HepG2 (cell line): ENCODE measurements around the gene TMEM187. TPM values are rescaled to one million over a fixed set of nuclear protein-coding genes. Genes with fewer than 3 reads are reported as not detected.

Source experiments
- ATAC-seq: fragments of 200-7000 bp; cut with Tn5 transposase; 3 replicates; pipeline ENCODE4 v1.9.1; 2020; ENCODE audit warnings: mild to moderate bottlenecking, moderate library complexity
- BruUV-seq: library from RNA; stranded (reverse); fragments of 400-500 nt; replicated peaks from 2 replicates; lab custom pipeline; 2021; lab: Mats Ljungman, UMichigan
- CTCF ChIA-PET: fragments of 300-600 bp; formaldehyde crosslinking; extraction: SDS; loops from one replicate; lab custom pipeline; 2021; ENCODE audit warnings: low total read pairs, inconsistent platforms, low intra/inter-chr PET ratio; lab: Yijun Ruan, JAX
- POLR2A ChIA-PET: fragments of 350-600 bp; sonication (Branson Sonifier 250); formaldehyde crosslinking; loops from one replicate; lab custom pipeline; 2020; ENCODE audit warnings: antibody characterized with exemption, inconsistent platforms; lab: Yijun Ruan, JAX
- DNase-seq: peaks from one replicate; pipeline ENCODE4 v3.0.0-alpha.2; 2015; ENCODE audit warnings: low spot score
- FAIRE-seq: peaks from 3 replicates; lab custom pipeline; 2011; peaks lifted over from hg19 to GRCh38; lab: Jason Lieb, UNC
- H2AFZ ChIP-seq: one replicate; pipeline ENCODE4 v1.6.1; 2011; ENCODE audit warnings: low read length, inconsistent platforms
- H3K27ac ChIP-seq: fragments of 300-600 bp; 3 replicates; pipeline ENCODE4 v1.8.0; 2011; ENCODE audit warnings: mixed run types, mild to moderate bottlenecking, mixed read lengths, low read length, inconsistent platforms; ENCODE audit not compliant: insufficient read depth; ENCODE audit errors: extremely low read length
- H3K27me3 ChIP-seq, 2 experiments: fragments of 200-600 bp in 1 of 2; 2 replicates in 1 of 2; 3 replicates in 1 of 2; pipeline versions ENCODE4 v1.6.0 to v1.8.0; 2011; ENCODE audit warnings: low read length in 2 of 2, mild to moderate bottlenecking in 2 of 2, moderate library complexity in 2 of 2, inconsistent platforms in 1 of 2; ENCODE audit not compliant: insufficient read depth in 2 of 2, control insufficient read depth in 1 of 2
- H3K36me3 ChIP-seq, 2 experiments: fragments of 200-600 bp in 1 of 2; replicated peaks in 1 of 2; 2 replicates in 1 of 2; 3 replicates in 1 of 2; pipeline versions ENCODE4 v1.5.1 to v1.8.0; 2011; ENCODE audit warnings: low read length in 2 of 2, inconsistent platforms in 1 of 2; ENCODE audit not compliant: insufficient read depth in 2 of 2, control insufficient read depth in 1 of 2
- H3K4me1 ChIP-seq: 2 replicates; pipeline ENCODE4 v1.5.1; 2012; ENCODE audit warnings: low read length, inconsistent platforms; ENCODE audit not compliant: insufficient read depth
- H3K4me2 ChIP-seq: 2 replicates; pipeline ENCODE4 v1.6.0; 2011; ENCODE audit warnings: low read depth, low read length, inconsistent platforms
- H3K4me3 ChIP-seq, 3 experiments: fragments of 200-600 bp in 1 of 3; sonication (generic), shearing (Covaris generic) in 1 of 3; replicated peaks in 1 of 3; 2 replicates each; pipeline ENCODE4 v1.5.1; 2011 to 2016; ENCODE audit warnings: low read length in 3 of 3, inconsistent platforms in 2 of 3, low read depth in 2 of 3, mild to moderate bottlenecking in 2 of 3, control low read depth in 1 of 3, mixed read lengths in 1 of 3; ENCODE audit not compliant: insufficient read depth in 1 of 3
- H3K79me2 ChIP-seq: one replicate; pipeline ENCODE4 v1.6.1; 2011; ENCODE audit warnings: low read length, inconsistent platforms; ENCODE audit not compliant: insufficient read depth
- H3K9ac ChIP-seq: 2 replicates; pipeline ENCODE4 v1.6.0; 2011; ENCODE audit warnings: mild to moderate bottlenecking, low read depth, low read length, inconsistent platforms; ENCODE audit not compliant: insufficient read depth
- H3K9me3 ChIP-seq: 2 replicates; pipeline ENCODE4 v1.5.1; 2012; ENCODE audit warnings: mild to moderate bottlenecking, low read length
- H4K20me1 ChIP-seq: 2 replicates; pipeline ENCODE4 v1.6.0; 2011; ENCODE audit warnings: inconsistent platforms, mild to moderate bottlenecking, low read length, moderate library complexity; ENCODE audit not compliant: insufficient read depth
- ATF3 ChIP-seq: sonication (generic); formaldehyde crosslinking; IDR thresholded peaks from 2 replicates; pipeline ENCODE4 v1.4.0; 2020; ENCODE audit warnings: missing genetic modification reagents
- HNF4G ChIP-seq, 2 experiments: sonication (generic) in 1 of 2; formaldehyde crosslinking in 1 of 2; IDR thresholded peaks; 2 replicates each; pipeline versions ENCODE4 v1.4.0 to v1.6.1; 2011 to 2020; ENCODE audit warnings: borderline replicate concordance in 2 of 2, low read depth in 2 of 2, mild to moderate bottlenecking in 2 of 2, low read length in 1 of 2, missing genetic modification reagents in 1 of 2, moderate library complexity in 1 of 2
- KMT2B ChIP-seq: IDR thresholded peaks from 2 replicates; pipeline ENCODE4 v1.6.1; 2016; ENCODE audit warnings: missing genetic modification reagents, missing compliant biosample characterization
- NR1H2 ChIP-seq: sonication (generic); formaldehyde crosslinking; IDR thresholded peaks from 2 replicates; pipeline ENCODE4 v1.8.1; 2022; ENCODE audit warnings: low read depth, missing genetic modification reagents, borderline replicate concordance
- TEAD2 ChIP-seq: sonication (generic); formaldehyde crosslinking; IDR thresholded peaks from 2 replicates; pipeline ENCODE4 v1.9.0; 2021; ENCODE audit warnings: missing genetic modification reagents
- ZIK1 ChIP-seq: sonication (generic); formaldehyde crosslinking; IDR thresholded peaks from 2 replicates; pipeline ENCODE4 v1.5.0; 2020; ENCODE audit warnings: mild to moderate bottlenecking, low read depth, missing genetic modification reagents, borderline replicate concordance
- ZNF550 ChIP-seq: sonication (generic); formaldehyde crosslinking; IDR thresholded peaks from 2 replicates; pipeline ENCODE4 v1.4.0; 2020; ENCODE audit warnings: mild to moderate bottlenecking, missing genetic modification reagents, borderline replicate concordance
- ZNF766 ChIP-seq: sonication (generic); formaldehyde crosslinking; IDR thresholded peaks from 2 replicates; pipeline ENCODE4 v1.5.0; 2020; ENCODE audit warnings: missing genetic modification reagents, borderline replicate concordance
- ZSCAN30 ChIP-seq: sonication (generic); formaldehyde crosslinking; IDR thresholded peaks from 2 replicates; pipeline ENCODE4 v1.5.0; 2020; ENCODE audit warnings: mild to moderate bottlenecking, missing genetic modification reagents
- WGBS: methylation state at CpG from one replicate; pipeline ENCODE4 v1.1.6; 2017; ENCODE audit warnings: low lambda C conversion rate; 5-methylcytosine and 5-hydroxymethylcytosine counted together
- in situ Hi-C: cut with HindIII; loops from 2 replicates; pipeline ENCODE4 v1.10.0; 2017; ENCODE audit warnings: low pct_unique_long_range_greater_than_20kb; ENCODE audit not compliant: extremely low pct_ligation_motif_present
- intact Hi-C: fragments of 100-400 bp; cut with micrococcal nuclease; formaldehyde crosslinking; loops from one replicate; pipeline ENCODE4 v1.10.0; 2022; ENCODE audit not compliant: unreplicated experiment
- polyA plus RNA-seq, 8 experiments: library from polyadenylated mRNA; depleted of rRNA in 3 of 8; stranded (reverse) in 7 of 8; unstranded in 1 of 8; fragments of >200 nt; fragmentation: Illumina TruSeq in 4 of 8; extraction: Trizol in 4 of 8; gene quantifications; 2 replicates each; pipeline versions ENCODE4 v1.2.1 to v1.2.3, GENCODE V29; 2011 to 2016; ENCODE audit warnings: low read depth in 4 of 8, missing spikeins in 1 of 8, mixed read lengths in 1 of 8; ENCODE audit not compliant: insufficient read depth in 1 of 8
- total RNA-seq, 5 experiments: library from RNA; depleted of rRNA; stranded (reverse); fragments of >200 nt; fragmentation: Illumina TruSeq; extraction: Trizol; gene quantifications; 2 replicates each; pipeline ENCODE4 v1.2.3, GENCODE V29; 2016; ENCODE audit warnings: low read depth in 1 of 5

Gene TMEM187
- total and polyA plus RNA-seq, 2 of the 13 experiments (the other 11 are each of a cell fraction or from before 2014, with no cell fraction given), result 2.2 to 6.2 TPM

- Histone ChIP-seq H3K27ac (peak overlapping the region; percentile 69), H3K4me1 (peaks cover 44% of the 10 kb centered on the region), H4K20me1 (no peaks in the 10 kb centered on the region), H3K4me3 (peak overlapping the region; percentile 59 to 78 (median 77)), H3K79me2 (peaks cover 15% of the 10 kb centered on the region), H3K27me3 (no peaks in the 10 kb centered on the region), H2AFZ (no peak overlapping the region), H3K9ac (peak overlapping the region; percentile 82), H3K36me3 (peaks cover 0 to 7% of the 10 kb centered on the region in 2 experiments; a peak in 1 of 5 replicates), H3K9me3 (no peaks in the 10 kb centered on the region), H3K4me2 (peak overlapping the region; percentile 78)
- BruUV-seq, result TSS peak; percentile 89
- DNase-seq (no peak), ATAC-seq (peak; percentile 4), FAIRE-seq (no peak)
- intact Hi-C loops (loop anchor here (2.0 kb wide), 1 partner anchor 36 kb away; no protein-coding TSS in a partner anchor), in situ Hi-C loops (no loop called here)
- ChIA-PET POLR2A (interaction anchor here (0.8 to 1.8 kb wide), 6 partner anchors 8 to 92 kb away, joined by 3 to 6 read pairs (median 4); no protein-coding TSS in a partner anchor), CTCF (no interaction called here)
- WGBS, result no CpG with 5 or more reads among the region's 9 CpGs
- TF ChIP-seq NR1H2, result no peak
- no peak for TF ChIP-seq ZSCAN30 (CRISPR knock-in tag)
- no peak for TF ChIP-seq ZNF550 (CRISPR knock-in tag)
- no peak for TF ChIP-seq KMT2B (CRISPR knock-in tag)
- no peak for TF ChIP-seq ZNF766 (CRISPR knock-in tag)
- TF ChIP-seq TEAD2 (CRISPR knock-in tag), result no peak
- no peak for TF ChIP-seq ZIK1 (CRISPR knock-in tag)
- no peak for TF ChIP-seq HNF4G (IDR thresholded peaks at IDR 0.05; ENCODE audit: borderline replicate concordance, low read depth, low read length)
- no peak for TF ChIP-seq HNF4G (CRISPR knock-in tag; IDR thresholded peaks at IDR 0.05; ENCODE audit: borderline replicate concordance, low read depth)
- no peak for TF ChIP-seq ATF3 (CRISPR knock-in tag)
These were observed 48.1 kb downstream of the TMEM187 start for GRCh38 chrX:154020536-154021115.
